SK-N-SH (cell line): ENCODE results near the gene LCP2. TPM values are rescaled to one million over a fixed set of nuclear protein-coding genes. Genes with fewer than 3 reads are reported as not detected.

Source experiments
- CTCF ChIA-PET: fragments of 300-600, 350-600 bp; formaldehyde crosslinking; extraction: SDS; loops from one replicate; lab custom pipeline; 2021; lab: Yijun Ruan, JAX
- POLR2A ChIA-PET: fragments of 350-600 bp; sonication (Branson Sonifier 250); formaldehyde crosslinking; extraction: SDS; loops from one replicate; lab custom pipeline; 2020; ENCODE audit warnings: antibody characterized with exemption, inconsistent platforms; lab: Yijun Ruan, JAX
- DNase-seq: peaks from one replicate; pipeline ENCODE4 v3.0.0; 2012
- H2AFZ ChIP-seq: fragments of 200-600 bp; sonication (generic); 2 replicates; pipeline ENCODE4 v1.8.1; 2016; ENCODE audit warnings: antibody characterized with exemption, mild to moderate bottlenecking, low read depth
- H3F3A ChIP-seq: fragments of 200-600 bp; sonication (generic); replicated peaks from 2 replicates; pipeline ENCODE3; 2016; ENCODE audit warnings: antibody characterized with exemption, mild to moderate bottlenecking; ENCODE audit not compliant: insufficient read depth
- H3K27ac ChIP-seq, 2 experiments: fragments of 200-500 bp in 1 of 2; fragments of 200-600 bp in 1 of 2; sonication (Bioruptor generic) in 1 of 2; sonication (generic), shearing (Covaris generic) in 1 of 2; 2 replicates each; pipeline versions ENCODE4 v1.5.1 to v1.6.1; 2014 to 2016; ENCODE audit warnings: low read depth in 2 of 2, inconsistent platforms in 1 of 2, low read length in 1 of 2, mild to moderate bottlenecking in 1 of 2, mixed read lengths in 1 of 2
- H3K27me3 ChIP-seq: fragments of 200-600 bp; sonication (generic), shearing (Covaris generic); 2 replicates; pipeline ENCODE4 v1.6.1; 2016; ENCODE audit warnings: mixed run types; ENCODE audit not compliant: insufficient read depth
- H3K36me3 ChIP-seq, 2 experiments: fragments of 200-500 bp in 1 of 2; fragments of 200-600 bp in 1 of 2; sonication (Bioruptor generic) in 1 of 2; sonication (generic) in 1 of 2; replicated peaks in 1 of 2; 2 replicates each; pipeline versions ENCODE3 to v1.5.1; 2014 to 2016; ENCODE audit warnings: low read length in 1 of 2, mild to moderate bottlenecking in 1 of 2; ENCODE audit not compliant: insufficient read depth in 2 of 2, control insufficient read depth in 1 of 2
- H3K4me1 ChIP-seq, 2 experiments: fragments of 200-500 bp in 1 of 2; fragments of 200-600 bp in 1 of 2; sonication (Bioruptor generic) in 1 of 2; sonication (generic), shearing (Covaris generic) in 1 of 2; 2 replicates each; pipeline versions ENCODE4 v1.5.1 to v1.6.1; 2014 to 2016; ENCODE audit warnings: low read depth in 1 of 2, low read length in 1 of 2, mixed run types in 1 of 2; ENCODE audit not compliant: insufficient read depth in 2 of 2, control insufficient read depth in 1 of 2
- H3K4me2 ChIP-seq: fragments of 200-600 bp; sonication (generic), shearing (Covaris generic); 2 replicates; pipeline ENCODE4 v1.6.1; 2017; ENCODE audit warnings: mixed run types
- H3K4me3 ChIP-seq, 2 experiments: fragments of 200-500 bp in 1 of 2; fragments of 200-600 bp in 1 of 2; sonication (Bioruptor generic) in 1 of 2; sonication (generic), shearing (Covaris generic) in 1 of 2; 2 replicates each; pipeline versions ENCODE4 v1.5.1 to v1.8.1; 2014 to 2016; ENCODE audit warnings: low read depth in 2 of 2, inconsistent platforms in 1 of 2, low read length in 1 of 2, mild to moderate bottlenecking in 1 of 2, mixed read lengths in 1 of 2, moderate library complexity in 1 of 2
- H3K79me2 ChIP-seq: fragments of 200-600 bp; sonication (generic); 2 replicates; pipeline ENCODE4 v1.8.1; 2017; ENCODE audit warnings: mild to moderate bottlenecking; ENCODE audit not compliant: insufficient read depth
- H3K9ac ChIP-seq: fragments of 200-600 bp; sonication (generic); 2 replicates; pipeline ENCODE4 v1.6.1; 2017; ENCODE audit warnings: mixed run types
- H3K9me2 ChIP-seq: fragments of 200-600 bp; sonication (generic); 2 replicates; pipeline ENCODE4 v1.6.1; 2017; ENCODE audit warnings: mixed run types
- H3K9me3 ChIP-seq: fragments of 200-600 bp; sonication (generic); 2 replicates; pipeline ENCODE4 v1.6.1; 2017; ENCODE audit warnings: mixed run types, mild to moderate bottlenecking, moderate library complexity
- H4K20me1 ChIP-seq: fragments of 200-600 bp; sonication (generic); 2 replicates; pipeline ENCODE4 v1.6.1; 2017; ENCODE audit warnings: mild to moderate bottlenecking, mixed run types; ENCODE audit not compliant: insufficient read depth
- CHD2 ChIP-seq: fragments of 150-350 bp; IDR thresholded peaks from 2 replicates; pipeline ENCODE4 v1.6.1; 2018; ENCODE audit warnings: low read length; ENCODE audit not compliant: partially characterized antibody
- CTCF ChIP-seq: fragments of 200-600 bp; sonication (generic); IDR thresholded peaks from 2 replicates; pipeline ENCODE4 v1.6.1; 2017; ENCODE audit warnings: antibody characterized with exemption, mild to moderate bottlenecking, moderate library complexity
- EP300 ChIP-seq, 2 experiments: IDR thresholded peaks; 2 replicates each; pipeline versions ENCODE4 v1.4.0 to v1.6.1; 2012; ENCODE audit warnings: borderline replicate concordance in 1 of 2, low read depth in 1 of 2, low read length in 1 of 2
- FOXJ3 ChIP-seq: sonication (generic); formaldehyde crosslinking; IDR thresholded peaks from 2 replicates; pipeline ENCODE4 v1.5.1; 2020; ENCODE audit warnings: mild to moderate bottlenecking, missing genetic modification reagents
- GABPA ChIP-seq: IDR thresholded peaks from 2 replicates; pipeline ENCODE4 v1.4.0; 2012; ENCODE audit warnings: low read depth, mild to moderate bottlenecking
- JUND ChIP-seq: IDR thresholded peaks from 2 replicates; pipeline ENCODE4 v1.4.0; 2012
- MXI1 ChIP-seq: IDR thresholded peaks from 2 replicates; pipeline ENCODE4 v1.6.1; 2012; ENCODE audit warnings: mild to moderate bottlenecking, low read depth, low read length, improper control_type of control experiment
- NFIC ChIP-seq: IDR thresholded peaks from 2 replicates; pipeline ENCODE4 v1.4.0; 2012; ENCODE audit warnings: borderline replicate concordance
- NRF1 ChIP-seq: IDR thresholded peaks from 2 replicates; pipeline ENCODE4 v1.6.1; 2012; ENCODE audit warnings: low read depth, mild to moderate bottlenecking, low read length
- RAD21 ChIP-seq: IDR thresholded peaks from 2 replicates; pipeline ENCODE4 v1.6.1; 2012; ENCODE audit warnings: mild to moderate bottlenecking, low read length
- REST ChIP-seq: IDR thresholded peaks from 2 replicates; pipeline ENCODE4 v1.6.1; 2012; ENCODE audit warnings: mild to moderate bottlenecking, low read depth, low read length, moderate library complexity
- RFX5 ChIP-seq: IDR thresholded peaks from 2 replicates; pipeline ENCODE4 v1.6.1; 2012; ENCODE audit warnings: mild to moderate bottlenecking, improper control_type of control experiment, low read length
- TEAD4 ChIP-seq: IDR thresholded peaks from 2 replicates; pipeline ENCODE4 v1.4.0; 2012; ENCODE audit warnings: mild to moderate bottlenecking, borderline replicate concordance; ENCODE audit not compliant: insufficient read depth
- USF1 ChIP-seq: IDR thresholded peaks from 2 replicates; pipeline ENCODE4 v1.4.0; 2012; ENCODE audit warnings: low read depth, borderline replicate concordance
- ZBTB33 ChIP-seq: IDR thresholded peaks from 2 replicates; pipeline ENCODE4 v1.4.0; 2012; ENCODE audit warnings: low read depth, borderline replicate concordance
- WGBS: methylation state at CpG from one replicate; pipeline ENCODE4 v1.1.6; 2017; ENCODE audit warnings: low lambda C conversion rate; 5-methylcytosine and 5-hydroxymethylcytosine counted together
- polyA plus RNA-seq, 3 experiments: library from polyadenylated mRNA; depleted of rRNA; stranded (reverse); fragments of >200 nt; gene quantifications; 2 replicates each; pipeline ENCODE4 v1.2.3, GENCODE V29; 2012
- TF ChIP-seq, protein P1 (sequence below): fragments of 150-350 bp; IDR thresholded peaks from 2 replicates; pipeline ENCODE4 v1.6.1; 2017; ENCODE audit warnings: antibody characterized with exemption, low read length, low read depth, borderline replicate concordance

Gene LCP2
- polyA plus RNA-seq, 1 of the 3 experiments (the other 2 are of a cell fraction), result not detected

GRCh38 chr5:170283296-170283695 lies 14.3 kb downstream of the LCP2 start:
- H3K4me2 ChIP-seq, result no peak overlapping the region
- ChIA-PET POLR2A (no interaction called here), CTCF (interaction anchor here (0.9 to 1.6 kb wide), 5 partner anchors 9 to 350 kb away, joined by 3 to 13 read pairs (median 4); no protein-coding TSS in a partner anchor)
- 70% methylated on average over 1 of the region's 1 CpG for WGBS
- no peaks in the 10 kb centered on the region for H3K27me3 ChIP-seq
- TF ChIP-seq TEAD4 (no peak), FOXJ3 (CRISPR knock-in tag) (no peak), RFX5 (no peak), NFIC (no peak), RAD21 (no peak), NRF1 (no peak)
- H3K4me1 ChIP-seq, result peaks cover 0 to 8% of the 10 kb centered on the region in 2 experiments; a peak in 1 of 4 replicates
- no peaks in the 10 kb centered on the region for H3F3A ChIP-seq
- no peaks in the 10 kb centered on the region for H4K20me1 ChIP-seq
- H3K79me2 ChIP-seq, result no peaks in the 10 kb centered on the region
- no peak overlapping the region for H3K4me3 ChIP-seq
- H3K9me2 ChIP-seq, result no peaks in the 10 kb centered on the region
- H3K36me3 ChIP-seq, result no peaks in the 10 kb centered on the region
- H3K9ac ChIP-seq, result no peak overlapping the region
- no peak for DNase-seq
- H3K27ac ChIP-seq, result no peak overlapping the region
- no peak overlapping the region for H2AFZ ChIP-seq
- 0 out of 2 replicates have a peak, but pooled peaks cover 4% of the 10 kb centered on the region for H3K9me3 ChIP-seq

DNA sequence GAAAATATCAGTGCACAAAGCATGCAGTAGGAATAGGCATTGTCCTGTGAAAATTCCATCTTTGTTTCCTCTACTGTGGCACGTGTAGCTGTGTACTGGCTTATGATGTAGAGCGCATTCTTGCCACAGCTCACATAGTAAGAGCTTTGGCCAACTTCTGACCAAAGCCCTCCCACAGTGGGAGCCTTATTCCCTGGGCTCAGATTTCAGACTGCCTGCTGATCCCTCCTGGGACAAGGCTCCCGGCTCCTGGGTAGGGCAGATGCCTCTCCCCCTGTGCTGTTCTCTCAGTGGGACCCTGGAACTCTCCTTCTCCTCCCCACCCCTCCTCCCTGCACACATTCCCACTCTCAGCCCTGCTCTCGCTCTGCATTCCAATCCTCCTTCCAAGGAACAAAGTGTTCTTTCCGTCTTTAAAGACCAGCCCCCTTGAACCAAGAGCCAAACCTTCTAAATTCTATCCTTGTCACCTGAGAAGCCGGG lies 17.5 kb downstream of the LCP2 start:
- H3K9me3 ChIP-seq, result 0 out of 2 replicates have a peak, but pooled peaks cover 4% of the 10 kb centered on the region
- no peak overlapping the region for H3K4me3 ChIP-seq
- no peak overlapping the region for H3K27ac ChIP-seq
- H3K9me2 ChIP-seq, result no peaks in the 10 kb centered on the region
- no peak overlapping the region for H3K4me2 ChIP-seq
- no peaks in the 10 kb centered on the region for H3K36me3 ChIP-seq
- no peaks in the 10 kb centered on the region for H3F3A ChIP-seq
- 51% methylated on average over 6 of the region's 6 CpGs for WGBS
- H4K20me1 ChIP-seq, result no peaks in the 10 kb centered on the region
- TF ChIP-seq USF1, result no peak
- no peak for TF ChIP-seq FOXJ3 (CRISPR knock-in tag)
- TF ChIP-seq, protein P1, sequence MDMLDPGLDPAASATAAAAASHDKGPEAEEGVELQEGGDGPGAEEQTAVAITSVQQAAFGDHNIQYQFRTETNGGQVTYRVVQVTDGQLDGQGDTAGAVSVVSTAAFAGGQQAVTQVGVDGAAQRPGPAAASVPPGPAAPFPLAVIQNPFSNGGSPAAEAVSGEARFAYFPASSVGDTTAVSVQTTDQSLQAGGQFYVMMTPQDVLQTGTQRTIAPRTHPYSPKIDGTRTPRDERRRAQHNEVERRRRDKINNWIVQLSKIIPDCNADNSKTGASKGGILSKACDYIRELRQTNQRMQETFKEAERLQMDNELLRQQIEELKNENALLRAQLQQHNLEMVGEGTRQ, result no peak
- TF ChIP-seq GABPA, result no peak
- no peak for TF ChIP-seq ZBTB33
- no peak for TF ChIP-seq EP300 (IDR thresholded peaks at IDR 0.05; ENCODE audit: borderline replicate concordance in 1 of 2, low read depth in 1 of 2, low read length in 1 of 2)
- no peak for TF ChIP-seq REST
- TF ChIP-seq CTCF, result no peak
- no peak for TF ChIP-seq JUND
- TF ChIP-seq CHD2, result no peak
- no peak for TF ChIP-seq MXI1
- H3K79me2 ChIP-seq, result no peaks in the 10 kb centered on the region
- no peak overlapping the region for H2AFZ ChIP-seq
- no peak for DNase-seq
- no peak overlapping the region for H3K9ac ChIP-seq
- ChIA-PET POLR2A (no interaction called here), CTCF (interaction anchor here (1.3 to 6.7 kb wide), 3 partner anchors 14 to 141 kb away, joined by 3 to 30 read pairs (median 5); no protein-coding TSS in a partner anchor)
- peaks cover 0 to 8% of the 10 kb centered on the region in 2 experiments; a peak in 1 of 4 replicates for H3K4me1 ChIP-seq
- no peaks in the 10 kb centered on the region for H3K27me3 ChIP-seq
